GM19324 (cell line): Measurements from ENCODE around the gene TEX19.
"Not testable (repeated sequence)": the region's sequence is repeated elsewhere in the genome, so short reads cannot be mapped to it uniquely, and the experiment has no call there.

Source experiments
- ATAC-seq: cut with Tn5 transposase; IDR thresholded peaks from one replicate; pipeline ENCODE4 v1.9.1; 2021; ENCODE audit warnings: mild to moderate bottlenecking, moderate library complexity; ENCODE audit not compliant: unreplicated experiment, low FRiP score

Gene TEX19

DNA sequence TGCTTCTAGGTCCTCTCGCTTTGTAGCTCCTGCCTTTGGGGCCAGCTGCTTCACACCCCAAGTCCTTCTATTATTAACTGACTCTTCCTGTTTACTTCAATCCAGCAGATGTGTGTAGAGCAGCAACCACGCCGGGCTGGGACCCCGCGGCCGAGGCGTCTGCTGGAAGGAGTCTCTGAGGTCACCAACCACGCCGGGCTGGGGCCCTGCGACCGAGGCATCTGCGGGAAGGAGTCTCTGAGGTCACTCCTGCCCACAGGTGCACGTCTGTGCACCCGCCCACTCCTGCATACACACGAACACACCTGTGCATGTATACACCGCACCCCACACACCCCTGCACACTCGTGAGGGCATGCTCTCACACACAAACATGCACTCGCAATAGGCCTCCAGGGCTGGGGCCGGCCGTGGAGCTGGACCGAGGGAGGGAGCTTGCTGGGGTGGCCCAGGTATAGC lies 7.8 kb upstream of the TEX19 start:
- peak; percentile 52 for ATAC-seq

DNA sequence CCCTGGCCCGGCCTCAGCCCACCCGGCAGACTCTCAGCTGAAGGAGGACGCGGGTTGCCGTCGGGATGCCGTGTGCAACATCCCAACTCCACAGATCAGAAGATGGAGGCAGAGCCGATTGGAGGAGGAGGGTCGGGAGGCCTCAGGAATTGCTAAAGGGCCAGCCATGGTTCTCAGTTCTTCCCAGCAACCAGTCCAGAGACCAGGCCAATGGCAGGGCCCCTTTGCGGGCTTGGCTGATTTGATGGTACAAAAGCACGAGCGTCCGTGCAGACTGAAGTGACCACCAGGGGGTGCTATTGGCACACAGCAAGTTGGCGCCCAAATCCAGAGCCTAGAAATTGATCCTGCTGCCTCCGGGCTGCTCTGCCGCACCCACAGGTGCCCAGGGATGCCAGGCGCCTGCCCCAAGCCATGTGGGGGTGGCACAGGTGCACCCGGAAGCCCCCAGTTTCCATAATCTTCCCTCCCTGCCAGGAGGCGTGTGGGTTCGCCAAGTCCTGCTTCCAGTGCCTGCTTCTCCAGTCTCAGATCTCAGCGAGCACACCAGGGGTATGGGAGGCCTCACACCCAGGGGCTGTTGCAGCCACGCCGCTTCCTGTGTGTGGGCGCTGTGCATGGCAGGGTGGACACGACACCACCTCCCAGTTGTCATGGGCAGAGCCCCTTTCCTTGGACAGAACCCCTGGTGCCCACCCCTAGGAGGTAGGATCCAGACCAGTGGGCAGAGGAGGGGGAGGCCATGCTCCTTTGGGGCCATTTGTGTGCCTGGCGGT lies 7.1 kb upstream of the TEX19 start:
- peak; percentile 36 for ATAC-seq

DNA sequence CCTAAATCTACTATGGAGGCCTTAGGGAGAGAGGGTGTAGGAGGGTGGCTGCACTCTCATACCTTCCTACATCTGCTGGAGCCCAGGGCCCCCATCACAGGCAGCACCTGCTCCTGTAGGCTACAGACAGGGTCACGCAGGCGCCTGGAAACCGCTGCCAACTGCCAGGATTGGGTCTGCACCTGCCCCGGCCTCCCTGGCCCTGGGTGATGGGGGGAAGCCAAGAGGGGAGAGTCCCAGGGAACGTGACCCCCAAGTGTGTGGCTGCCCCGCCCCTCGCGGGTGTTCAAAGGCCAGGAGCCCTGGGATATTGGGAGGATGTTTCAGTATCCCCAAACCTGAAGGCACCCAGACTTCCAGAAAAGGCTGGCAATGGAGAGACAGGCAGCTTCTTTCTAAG lies 5.6 kb upstream of the TEX19 start:
- ATAC-seq, result no peak

DNA sequence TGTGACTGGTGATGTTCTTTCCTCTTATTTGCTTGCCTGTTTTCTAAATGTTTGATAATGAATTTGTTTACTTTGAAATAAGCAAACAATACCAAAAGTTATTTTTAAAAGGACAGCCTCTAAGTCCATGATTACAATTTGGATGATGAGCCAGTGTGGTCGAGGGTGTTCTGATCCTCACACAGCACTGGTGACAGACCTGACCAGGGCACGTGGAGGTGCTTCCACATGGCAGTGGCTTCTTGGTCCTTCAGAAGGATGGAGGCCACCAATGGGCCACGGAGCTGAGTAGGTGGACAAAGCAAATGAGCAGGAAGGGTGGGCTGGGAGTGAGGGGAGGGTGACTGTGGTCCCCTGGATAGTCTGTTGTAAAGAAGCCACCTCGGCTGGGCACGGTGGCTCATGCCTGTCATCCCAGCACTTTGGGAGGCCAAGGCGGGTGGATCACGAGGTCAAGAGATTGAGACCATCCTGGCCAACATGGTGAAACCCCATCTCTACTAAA lies 4.2 kb upstream of the TEX19 start:
- no peak for ATAC-seq

DNA sequence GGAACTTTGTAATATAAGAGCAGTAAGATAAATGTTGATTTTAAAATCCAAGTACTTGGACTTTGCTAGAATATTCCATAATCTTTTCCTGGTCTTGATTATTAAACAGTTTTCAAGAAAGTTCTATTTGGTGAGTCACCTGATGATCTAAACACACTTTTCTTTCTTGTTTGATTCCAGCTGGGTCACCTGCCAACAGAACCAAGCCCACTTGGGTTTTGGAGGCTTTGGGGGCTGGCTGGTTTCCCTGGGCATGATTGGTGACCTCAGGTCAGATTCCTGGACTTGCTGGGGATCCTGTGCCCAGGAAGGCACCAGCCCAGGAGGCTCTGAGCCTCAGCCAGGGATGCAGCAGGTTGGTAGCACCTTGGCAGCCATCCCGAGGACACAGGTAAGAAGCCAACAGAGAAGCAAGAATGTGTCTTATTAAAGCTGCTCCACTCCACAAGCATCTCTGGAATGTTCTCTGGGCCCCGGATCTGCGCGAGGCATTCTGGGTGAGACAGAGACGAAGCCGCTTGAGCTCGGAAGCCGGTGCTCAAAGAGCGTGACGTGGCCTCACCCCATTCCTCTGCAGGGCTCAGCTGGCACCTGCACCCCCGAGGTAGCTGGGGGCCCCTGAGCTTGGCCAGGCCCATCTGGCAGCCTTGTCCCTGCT lies 3.1 kb upstream of the TEX19 start:
- ATAC-seq, result no peak

DNA sequence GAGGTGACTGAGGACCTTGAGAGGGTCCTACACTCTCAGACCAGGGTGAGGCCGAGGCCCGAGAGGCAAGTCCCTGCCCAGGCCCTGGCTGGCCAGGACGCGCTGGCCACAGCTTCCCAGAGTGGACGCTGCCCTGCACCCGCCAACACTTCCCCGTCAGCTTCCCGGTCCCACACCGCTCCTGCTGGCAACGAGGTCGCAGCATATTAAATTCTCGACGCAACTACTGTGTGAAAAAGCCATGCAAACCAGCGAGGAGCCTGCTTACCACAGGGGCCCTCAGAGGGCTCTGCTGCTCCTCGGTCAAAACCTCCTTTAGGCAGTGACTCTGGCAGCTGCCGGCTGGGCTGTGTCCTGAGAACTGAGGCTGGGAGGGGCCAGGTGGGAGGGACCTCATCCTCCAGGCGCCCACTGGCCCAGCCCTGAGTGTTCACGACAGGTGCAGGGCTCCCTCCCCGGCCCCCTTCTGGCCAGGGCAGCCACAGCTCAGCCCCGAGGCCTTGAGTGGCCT lies 2.1 kb upstream of the TEX19 start:
- ATAC-seq, result no peak

DNA sequence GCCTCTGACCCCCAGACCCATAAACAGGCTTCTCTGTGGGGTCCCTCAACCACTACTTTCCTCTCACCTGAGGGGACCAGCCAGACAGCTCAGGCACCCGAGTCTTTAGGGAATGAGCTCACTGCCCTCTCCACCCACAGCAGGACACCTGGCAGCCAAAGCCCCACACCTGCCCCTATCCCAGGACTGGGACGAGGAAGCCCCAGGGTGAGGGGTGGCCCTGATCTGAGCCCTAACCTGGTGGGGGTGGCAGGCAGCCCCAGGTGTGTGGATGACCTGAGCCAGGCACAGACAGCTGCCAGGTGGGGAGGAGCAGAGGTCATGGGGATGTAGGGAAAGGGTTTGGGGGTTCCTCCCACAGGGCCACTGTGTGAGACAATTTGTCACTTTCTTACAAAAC lies 1.7 kb upstream of the TEX19 start:
- no peak for ATAC-seq

DNA sequence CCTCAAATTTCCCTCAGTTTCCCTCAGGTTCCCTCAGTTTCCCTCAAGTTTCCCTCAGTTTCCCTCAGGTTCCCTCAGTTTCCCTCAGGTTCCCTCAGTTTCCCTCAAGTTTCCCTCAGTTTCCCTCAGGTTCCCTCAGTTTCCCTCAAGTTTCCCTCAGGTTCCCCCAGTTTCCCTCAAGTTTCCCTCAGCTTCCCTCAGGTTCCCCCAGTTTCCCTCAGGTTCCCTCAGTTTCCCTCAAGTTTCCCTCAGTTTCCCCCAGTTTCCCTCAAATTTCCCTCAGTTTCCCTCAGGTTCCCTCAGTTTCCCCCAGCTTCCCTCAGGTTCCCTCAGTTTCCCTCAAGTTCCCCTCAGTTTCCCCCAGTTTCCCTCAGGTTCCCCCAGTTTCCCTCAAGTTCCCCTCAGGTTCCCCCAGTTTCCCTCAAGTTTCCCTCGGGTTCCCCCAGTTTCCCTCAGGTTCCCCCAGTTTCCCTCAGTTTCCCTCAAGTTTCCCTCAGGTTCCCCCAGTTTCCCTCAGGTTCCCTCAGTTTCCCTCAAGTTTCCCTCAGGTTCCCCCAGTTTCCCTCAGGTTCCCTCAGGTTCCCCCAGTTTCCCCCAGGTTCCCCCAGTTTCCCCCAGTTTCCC lies 516 bp downstream of the TEX19 start:
- not testable (repeated sequence) for ATAC-seq

DNA sequence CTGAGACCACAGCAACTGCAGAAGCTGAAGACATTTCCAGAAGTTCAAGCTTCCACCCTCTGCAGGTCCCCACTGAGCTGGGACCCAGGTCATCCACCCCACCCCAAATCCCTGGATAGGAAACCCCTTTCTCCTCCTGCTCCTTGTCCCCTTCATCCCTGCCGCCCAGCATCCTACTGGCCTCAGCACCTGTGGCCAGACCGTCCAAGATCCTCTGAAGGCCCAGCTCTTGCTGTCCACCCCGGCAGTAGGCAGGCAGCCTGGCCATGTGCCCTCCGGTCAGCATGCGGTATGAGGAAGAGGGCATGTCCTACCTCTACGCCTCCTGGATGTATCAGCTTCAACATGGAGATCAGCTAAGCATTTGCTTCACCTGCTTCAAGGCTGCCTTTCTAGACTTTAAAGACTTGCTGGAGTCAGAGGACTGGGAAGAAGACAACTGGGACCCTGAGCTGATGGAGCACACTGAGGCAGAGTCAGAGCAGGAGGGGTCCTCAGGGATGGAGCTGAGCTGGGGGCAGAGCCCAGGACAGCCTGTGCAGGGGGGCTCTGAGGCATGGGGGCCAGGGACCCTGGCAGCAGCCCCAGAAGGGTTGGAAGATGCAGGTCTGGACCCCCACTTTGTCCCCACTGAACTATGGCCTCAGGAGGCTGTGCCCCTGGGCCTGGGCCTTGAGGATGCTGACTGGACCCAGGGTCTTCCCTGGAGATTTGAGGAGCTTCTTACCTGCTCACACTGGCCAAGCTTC lies 3.0 kb downstream of the TEX19 start:
- no peak for ATAC-seq

DNA sequence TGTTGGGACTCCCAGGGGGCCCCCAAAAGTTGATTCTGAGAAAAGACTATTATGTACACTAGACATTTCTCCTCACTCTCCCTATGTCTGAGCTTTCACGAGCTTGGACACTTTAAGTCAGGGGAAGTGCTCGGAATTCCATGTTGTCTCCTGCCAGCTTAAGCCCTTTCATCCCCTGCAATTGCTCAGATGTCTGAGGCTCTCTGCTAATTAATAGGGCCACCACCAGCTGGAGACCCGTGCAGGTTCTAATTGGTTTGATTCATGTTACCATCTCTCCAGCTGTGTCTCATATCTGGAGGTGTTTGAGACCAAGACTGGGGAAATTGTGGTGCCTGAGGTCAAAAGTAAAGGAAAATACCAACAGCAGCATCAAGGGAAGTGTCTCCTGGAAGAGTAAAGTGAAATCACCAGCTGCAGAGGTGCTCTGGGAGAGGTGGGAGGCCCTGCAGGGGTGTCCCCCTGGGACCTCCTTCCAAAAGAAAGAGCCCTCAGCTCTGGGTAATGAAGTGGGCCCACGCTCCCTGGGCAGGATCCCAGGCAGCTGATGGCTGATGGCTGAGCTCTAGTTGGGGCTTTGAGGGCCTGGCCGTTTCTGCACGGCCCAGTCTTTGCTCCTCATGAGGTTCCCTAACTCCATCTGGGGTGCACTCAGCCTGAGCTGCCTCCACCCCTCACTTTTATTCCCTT lies 6.7 kb downstream of the TEX19 start:
- no peak for ATAC-seq

DNA sequence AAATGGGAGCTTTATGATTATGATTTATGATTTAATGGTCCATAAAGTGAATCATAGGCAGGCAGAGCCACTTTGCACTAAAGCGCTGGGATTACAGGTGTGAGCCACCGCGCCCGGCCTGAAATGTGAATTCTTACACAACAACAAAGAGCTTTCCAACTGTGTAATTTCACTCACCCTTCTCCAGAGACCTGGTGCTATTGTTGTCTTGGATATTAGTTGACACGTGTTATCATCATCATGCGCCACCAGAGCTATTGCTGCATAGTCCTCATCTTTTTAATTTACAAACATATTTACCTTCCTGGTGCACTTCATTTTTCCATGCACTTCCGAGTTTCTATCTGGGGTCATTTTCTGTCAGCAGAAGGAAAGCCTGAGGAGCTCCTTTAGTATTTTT lies 7.7 kb downstream of the TEX19 start:
- ATAC-seq, result no peak

DNA sequence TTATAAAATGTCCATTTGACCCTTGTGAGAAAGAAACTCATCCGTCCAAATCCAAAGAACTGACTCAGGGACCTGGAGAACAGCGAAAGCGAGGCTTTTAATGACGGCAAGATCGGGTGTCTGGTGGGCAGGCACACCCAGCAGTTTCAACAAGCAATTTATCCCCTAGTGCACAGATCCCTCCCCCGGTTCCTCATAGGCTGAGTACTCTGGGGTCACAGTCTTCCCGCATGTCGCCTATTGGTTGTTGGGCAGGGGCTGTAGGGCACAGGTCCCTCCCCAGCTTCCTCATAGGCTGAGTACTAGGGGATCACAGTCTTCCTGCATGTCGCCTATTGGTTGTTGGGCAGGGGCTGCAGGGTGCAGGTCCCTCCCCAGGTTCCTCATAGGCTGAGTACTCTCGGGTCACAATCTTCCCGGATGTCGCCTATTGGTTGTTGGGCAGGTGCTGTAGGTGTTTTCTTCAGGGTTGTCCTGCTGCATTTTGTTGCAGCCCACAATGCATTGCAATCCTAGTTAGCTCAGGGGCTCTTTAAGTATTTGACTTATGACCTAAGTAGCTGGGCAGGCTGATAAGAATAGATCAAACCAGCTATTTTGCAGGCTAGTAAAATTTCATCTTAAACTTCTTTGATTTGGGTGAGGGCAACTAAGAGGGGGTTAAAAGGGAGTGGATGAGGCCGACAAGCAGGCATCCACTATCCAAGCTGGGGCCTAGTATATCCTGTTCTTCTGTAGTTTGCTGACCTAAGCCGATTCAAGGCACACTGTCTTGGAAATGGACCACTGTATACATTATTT lies 8.9 kb downstream of the TEX19 start:
- ATAC-seq, result no peak

DNA sequence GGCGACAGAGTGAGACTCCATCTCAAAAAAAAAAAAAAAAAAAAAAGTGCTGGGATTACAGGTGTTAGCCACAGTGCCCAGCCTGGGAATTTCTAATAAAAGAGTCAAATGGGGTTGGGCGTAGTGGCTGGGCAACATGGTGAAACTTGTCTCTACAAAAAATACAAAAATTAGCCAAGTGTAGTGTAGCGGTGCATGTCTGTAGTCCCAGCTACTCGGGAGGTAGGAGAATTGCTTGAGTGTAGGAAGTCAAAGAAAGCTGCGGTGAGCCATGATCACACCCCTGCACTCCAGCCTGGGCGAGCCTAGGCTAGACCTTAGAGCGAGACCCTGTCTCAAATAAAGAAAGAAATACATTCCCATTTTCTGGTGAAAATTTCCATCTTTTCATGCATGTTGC lies 10.2 kb downstream of the TEX19 start:
- ATAC-seq, result no peak

DNA sequence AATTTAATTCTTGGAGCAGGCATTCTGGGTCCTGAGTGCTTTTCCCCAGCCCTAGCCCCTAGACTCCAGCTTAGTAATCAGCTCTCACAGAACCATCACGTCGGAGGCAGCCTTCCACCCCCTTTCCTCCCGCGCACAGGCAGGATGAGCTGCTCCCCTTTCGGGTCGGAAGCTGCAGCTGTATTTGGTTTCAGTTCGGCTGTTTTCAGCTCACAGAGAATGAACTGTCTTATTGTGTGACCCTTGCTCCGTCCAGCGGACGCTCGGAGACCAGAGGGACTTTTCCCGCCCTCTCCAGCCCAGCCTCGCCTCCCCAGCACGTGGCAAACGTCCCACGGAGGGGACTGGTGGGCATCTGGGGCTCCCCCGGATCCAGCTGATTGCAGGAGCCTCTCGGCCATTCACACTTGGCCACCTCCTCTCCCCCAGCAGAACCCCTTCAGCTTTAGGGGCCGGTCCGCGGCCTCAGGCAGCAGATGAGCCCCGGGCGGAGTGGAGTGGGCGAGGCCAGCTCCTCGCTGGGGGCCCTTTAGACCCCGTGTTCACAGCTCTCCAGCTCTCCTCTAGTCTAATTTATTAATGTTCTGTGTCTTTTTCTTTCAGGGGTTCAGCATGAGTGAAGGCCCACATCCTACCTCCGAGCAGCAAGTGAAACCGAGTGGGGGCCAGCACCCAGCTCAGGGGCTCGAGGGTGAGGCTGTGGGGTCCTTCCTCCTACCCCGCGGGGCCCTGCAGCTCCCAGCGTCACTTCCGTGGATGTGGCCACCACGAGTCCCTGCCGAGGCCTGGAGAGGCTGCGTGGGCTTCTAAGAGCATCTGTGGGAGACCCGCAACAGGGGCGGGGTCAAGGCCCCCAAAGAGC lies 11.7 kb downstream of the TEX19 start:
- ATAC-seq, result no peak

DNA sequence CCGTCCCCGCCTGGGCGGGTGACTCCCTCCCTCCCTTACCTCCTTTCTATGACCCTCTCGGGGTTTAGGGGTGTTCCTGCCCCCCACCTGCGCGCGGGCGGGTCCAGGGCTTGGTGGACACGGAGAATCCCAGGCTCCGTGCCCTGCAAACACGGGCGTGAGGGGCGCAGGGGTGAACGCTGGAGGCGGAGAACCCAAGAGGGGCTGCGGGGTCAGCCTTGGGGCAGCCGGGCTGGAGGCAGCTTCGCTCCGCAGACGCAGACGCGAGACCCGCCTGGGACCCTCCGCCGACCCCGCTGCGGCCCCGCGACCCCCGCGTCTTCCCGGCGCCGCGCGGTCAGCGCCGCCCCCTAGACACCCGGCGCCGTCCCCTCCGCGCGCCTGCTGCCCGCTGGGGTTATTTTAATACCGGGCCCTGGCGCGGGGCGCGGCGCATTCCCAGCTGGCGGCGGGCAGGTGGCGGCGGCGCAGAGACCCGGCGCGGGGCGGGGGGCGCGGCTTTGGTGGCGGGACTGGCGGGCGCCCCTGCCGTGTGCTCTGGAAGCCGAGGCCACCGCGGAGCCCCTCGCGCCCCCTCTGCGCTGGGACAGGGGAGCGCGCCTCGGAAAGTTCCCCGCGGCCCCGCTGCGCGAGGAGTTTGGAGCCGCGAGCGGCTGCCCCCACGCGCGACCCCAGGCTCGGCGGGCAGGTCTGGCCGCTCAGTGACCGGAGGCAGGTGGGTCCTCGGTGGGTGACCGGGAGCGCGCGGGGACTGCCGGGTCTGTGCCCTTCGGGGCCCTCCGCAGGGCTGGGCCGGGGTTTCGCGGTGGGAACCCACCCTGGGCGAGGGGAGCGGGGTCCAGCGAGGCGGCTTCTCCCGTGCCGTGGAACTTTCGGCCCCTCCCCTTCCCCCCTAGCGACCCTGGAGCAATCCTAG lies 12.5 kb downstream of the TEX19 start, which contains the start of gene UTS2R:
UTS2R (plus strand) TSS at position 433 of the 916 bp plus-strand sequence. CDS start 2,560 bp downstream, outside the sequence.
- no peak for ATAC-seq

DNA sequence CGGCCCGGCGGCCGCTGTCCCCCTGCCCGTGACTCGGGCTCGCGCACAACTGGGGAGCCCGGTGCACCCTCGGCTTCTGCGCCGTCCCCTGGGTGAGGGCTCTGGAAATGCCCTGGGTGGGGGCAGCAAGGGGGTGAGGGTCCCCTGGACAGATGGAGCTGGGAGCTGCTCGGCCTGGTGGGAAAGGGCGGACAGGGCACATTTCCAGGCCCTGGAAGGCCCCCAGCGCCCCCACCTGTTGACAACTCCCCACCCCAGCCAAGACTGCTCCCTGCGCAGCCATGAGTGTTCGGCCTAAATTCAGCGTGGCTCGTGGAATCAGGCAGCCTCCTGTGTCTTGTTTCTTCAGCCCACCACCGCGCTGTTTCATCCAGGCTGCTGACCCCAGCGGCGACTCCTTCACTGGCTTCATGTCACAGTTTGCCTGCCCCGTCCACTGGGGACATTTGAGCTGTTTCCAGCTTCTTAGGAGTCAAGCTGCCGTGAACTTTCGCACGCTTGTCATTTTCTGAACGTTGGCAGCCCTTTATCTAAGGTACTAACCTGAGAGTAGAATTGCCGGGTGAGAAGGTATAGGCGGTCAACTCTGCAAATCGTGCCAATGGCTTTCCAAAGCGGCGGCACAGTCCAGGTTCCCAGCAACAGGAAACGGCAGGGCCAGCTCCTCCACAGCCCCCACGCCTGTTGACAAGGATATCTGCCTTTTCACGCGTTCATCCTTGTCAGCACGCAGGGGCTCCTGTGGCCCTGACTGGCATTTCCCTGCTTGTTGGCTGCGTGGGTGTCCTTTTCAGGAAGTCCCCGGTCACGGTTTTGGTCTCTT lies 13.4 kb downstream of the TEX19 start:
- ATAC-seq, result no peak
